Superior temporal gyrus (tissue), 1 donor: ENCODE data around the gene GNAZ.

ENCODE experiments used
- DNase-seq: peaks from one replicate; pipeline ENCODE4 v3.0.0-alpha.2; 2016; ENCODE audit errors: extremely low spot score

Gene GNAZ

DNA sequence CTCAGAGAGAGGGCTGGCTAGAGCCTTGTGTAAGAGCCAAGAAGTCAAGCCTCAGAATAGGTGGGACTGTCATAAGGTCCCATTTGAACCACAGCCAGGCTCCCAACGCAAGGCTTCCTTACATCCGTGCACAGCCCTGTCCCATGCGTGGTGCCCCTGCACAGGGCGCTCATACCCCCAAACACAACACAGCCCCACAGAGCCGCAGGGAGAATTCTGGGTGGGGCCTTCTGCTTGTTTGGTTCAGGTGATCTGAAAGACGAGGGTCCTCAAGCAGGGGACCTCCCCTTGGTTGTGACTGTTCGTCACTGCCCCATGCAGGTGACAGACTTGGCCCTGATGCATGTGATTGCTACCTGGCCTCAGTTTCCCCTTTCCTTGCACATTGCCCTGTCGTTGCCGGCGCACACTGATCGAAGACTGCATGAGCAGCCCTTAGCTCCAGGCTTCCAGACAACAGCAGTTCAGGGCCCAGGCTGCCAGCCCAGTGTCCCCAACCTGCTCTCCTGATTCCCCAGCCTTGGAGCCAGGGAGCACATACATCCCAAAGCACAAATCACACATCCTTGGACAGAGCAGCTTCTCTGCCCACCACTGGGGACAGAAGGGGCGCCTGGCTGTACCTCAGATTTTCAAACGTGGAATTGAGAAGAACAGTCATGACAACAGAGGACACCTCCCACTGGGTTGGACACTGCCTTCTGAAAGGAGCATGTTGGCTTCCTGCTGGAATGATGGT lies 22.1 kb downstream of the GNAZ start:
- no peak for DNase-seq

DNA sequence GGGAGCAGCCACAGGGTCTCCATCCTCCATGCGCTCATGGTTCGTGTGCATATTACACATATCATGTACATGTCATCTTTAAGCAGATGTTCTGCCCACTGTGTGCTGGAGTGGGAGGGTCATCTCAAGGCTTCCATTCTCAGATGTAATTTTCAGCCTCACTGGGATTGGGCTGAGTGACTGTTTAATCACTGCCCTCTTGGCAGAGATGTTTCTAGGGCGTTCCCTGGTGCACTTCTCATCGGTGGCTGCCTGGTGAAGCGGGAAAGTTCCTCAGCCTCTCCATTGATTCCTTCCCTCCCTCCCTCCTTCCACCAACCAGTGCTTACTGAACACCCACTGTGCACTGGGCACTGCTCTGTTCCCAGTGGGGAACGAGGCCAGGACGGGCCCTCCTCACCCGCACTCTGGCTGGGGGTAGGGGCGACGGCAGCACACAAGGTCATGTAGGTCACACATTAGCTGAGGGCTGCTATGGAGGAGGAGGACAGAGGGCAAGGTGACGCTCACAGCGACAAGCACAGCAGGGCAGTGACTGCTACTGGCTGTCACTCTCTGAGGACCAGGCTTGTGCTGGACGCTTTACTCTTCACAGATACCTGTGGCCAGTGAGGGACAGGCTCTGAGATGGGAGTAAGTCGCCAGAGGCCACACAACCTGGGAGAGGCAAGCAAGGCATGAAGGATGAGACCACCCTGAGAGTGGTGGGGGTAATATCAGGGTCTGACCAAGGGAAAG lies 22.9 kb downstream of the GNAZ start:
- no peak for DNase-seq

DNA sequence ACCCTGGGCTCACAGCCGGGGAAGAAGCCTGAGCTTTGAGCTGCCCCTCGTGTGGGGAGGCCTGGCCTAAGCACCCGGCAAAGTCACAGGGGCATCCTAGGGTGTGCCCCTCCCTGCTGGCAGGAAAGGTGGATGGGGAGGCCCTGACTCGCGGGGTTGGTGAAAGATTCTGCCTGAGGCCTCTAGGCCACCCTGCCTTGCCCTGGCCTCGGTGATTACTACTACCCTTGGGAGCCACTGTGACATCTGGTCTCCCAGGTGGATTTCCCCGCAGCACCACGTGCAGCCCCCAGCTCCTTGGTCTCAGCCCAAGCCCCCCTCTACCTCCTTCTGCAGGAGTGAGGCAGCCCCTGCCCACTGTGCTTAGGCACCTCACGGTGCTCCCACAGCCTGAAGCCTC lies 23.9 kb downstream of the GNAZ start:
- no peak for DNase-seq

DNA sequence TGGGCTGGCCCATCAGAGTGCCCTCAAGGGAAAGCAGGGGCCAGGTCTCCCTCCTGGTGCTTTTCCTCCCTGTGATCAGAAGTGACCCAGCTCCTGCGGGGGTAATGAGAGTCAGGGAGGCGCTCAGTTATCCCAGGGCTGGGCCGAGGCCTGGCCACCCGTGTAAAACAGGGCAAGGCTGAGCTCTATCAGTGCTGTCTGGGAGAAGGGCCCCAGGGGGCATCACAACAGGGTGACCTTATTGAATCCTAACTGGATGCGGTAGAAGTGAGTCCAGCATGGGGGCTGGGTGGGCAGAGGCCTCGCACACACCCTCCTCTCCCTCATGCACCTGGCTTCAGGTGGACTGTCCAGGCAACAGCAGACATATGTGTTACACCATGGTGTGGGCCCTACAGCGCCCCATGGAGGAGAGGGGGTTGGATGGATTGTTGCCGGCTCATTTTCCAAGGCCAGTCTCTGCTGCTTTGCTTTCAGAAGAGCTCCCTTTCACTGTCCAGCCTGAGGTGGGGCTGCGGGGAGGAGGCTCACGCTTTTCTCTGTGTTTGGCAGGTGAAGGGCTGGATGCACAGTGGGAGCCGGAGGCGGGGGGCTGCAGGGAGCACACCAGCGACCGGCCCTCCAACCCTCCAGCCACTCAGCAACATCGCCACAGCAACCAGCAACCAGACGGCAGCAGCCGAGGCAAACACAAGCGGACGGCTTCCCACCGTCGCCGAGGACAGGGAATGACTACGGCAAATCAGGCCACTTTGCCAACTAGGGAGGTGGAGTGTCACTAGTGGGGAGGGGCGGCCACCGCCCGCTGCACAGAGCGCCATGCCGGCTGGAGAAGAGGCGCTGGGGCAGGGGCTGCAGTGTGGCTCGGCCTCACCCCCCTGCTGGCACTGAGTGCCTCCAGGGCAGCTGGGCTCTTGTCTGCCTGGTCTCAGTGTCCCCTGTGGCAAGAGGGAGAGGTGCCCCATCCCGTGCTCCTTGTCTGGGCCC lies 24.7 kb downstream of the GNAZ start:
- DNase-seq, result no peak

GRCh38 chr22:23095733-23096342 lies 25.5 kb downstream of the GNAZ start:
- no peak for DNase-seq

DNA sequence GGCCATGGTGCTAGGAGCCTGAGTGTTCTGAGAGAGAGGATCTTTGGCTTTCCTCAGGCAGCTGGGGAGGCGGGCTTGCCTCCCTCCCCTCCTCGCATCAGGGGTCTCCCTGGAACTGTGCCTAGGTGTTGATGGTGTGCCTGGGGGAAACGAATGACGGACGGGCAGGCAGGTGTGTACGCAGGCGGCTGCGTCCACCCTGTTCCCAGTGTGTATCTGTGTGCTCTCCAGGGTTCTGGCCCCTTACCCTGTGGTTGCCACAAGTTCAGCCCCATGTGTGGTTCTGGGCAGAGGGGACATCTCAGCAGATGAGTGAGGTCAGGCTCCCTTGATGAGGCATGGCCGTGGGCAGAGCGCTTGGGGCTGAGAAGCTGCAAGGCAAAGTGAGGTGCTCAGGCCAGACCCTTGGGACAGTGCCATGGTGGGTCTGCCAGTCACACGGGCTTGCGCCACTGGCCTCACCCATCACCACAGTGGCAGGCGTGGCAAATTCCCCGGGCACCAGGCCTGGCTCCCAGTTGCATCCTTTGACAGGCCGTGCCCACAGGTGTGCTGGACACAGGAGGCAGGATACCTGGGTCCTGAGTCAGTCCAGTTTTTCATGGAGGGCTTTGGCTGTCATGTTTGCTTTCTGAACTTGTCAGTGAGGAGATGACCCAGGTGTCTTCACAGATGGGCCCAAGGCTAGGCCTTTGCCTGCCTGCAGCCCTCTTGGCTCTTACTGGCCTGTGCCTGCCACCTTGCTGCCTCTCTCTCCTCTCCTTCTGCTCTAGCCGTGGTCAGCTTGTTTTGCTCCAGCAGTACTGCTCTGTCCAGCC lies 27.3 kb downstream of the GNAZ start:
- no peak for DNase-seq

DNA sequence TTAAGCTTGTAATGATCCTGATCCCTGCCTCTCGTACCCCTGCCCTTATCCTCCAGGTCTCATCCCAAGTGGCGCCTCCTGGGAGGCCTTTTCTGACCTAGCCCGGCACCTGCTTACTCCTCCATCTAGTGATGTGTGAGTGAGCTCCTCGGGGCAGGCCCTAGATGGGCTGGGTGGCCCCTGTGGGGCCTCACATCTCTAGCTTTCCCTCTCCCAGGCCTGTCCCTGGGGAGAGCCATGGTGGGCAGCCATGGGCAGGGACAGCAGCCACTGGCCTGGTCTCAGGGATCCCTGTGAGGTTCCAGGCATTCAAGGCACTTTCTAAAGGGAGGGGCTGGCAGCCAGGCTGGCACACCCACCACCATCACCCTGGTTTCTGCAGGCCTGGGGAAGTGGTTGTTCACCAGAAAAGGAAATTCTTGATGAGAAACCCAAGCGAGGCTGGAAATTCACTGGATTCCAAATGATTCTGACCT lies 27.9 kb downstream of the GNAZ start:
- no peak for DNase-seq

DNA sequence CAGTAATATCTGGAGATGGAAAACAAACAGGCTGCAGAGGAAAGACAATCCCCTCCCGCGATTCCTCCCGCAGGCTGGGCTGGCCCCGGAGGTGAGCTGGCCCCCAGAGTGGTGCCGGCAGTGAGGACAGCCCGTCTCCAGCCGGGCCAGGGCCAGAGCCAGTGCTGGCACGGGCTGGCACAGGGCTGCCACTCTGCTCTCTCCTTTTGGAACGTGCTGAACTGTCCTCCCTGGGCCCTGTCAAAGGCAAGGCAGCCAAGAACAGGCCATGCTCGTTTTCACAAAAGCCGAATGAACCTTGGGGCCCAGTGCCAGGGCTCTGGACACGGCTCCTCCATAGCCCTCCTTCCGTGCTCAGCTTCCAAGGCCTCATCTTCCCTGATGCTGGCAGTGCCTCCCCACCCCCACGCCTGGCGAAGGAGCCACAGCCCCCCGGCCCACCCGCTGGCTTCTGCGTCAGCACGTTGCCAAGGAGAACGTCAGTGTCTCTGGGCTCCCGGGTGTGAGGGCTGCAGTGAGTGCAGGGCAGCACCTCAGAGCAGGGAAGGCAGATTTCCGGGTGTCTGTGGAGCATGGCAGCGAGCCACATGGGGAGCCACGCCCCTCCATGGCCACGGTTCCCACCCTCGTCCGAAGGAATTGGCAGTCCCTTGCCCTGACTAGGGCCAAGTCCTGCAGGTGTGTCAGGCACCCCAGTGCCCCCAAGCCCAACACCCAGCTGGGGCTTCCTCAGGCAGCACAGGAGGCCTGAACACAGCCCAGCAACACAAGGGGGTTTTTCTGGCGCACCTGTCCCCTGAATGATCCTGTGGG lies 28.6 kb downstream of the GNAZ start:
- no peak for DNase-seq

DNA sequence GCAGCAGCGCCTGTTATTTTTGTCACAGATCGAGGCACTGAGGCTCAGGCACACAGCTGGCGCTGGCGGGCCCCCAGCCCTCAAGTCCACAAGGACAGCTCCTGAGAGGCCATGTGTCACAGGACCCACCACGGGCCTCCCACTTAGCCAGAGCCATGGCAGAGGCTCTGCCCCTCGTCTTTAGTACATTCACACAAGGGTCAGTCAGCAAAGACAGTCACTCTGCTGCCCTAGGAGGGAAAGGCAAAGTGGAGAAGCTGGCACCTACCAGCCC lies 29.1 kb downstream of the GNAZ start:
- DNase-seq, result no peak

DNA sequence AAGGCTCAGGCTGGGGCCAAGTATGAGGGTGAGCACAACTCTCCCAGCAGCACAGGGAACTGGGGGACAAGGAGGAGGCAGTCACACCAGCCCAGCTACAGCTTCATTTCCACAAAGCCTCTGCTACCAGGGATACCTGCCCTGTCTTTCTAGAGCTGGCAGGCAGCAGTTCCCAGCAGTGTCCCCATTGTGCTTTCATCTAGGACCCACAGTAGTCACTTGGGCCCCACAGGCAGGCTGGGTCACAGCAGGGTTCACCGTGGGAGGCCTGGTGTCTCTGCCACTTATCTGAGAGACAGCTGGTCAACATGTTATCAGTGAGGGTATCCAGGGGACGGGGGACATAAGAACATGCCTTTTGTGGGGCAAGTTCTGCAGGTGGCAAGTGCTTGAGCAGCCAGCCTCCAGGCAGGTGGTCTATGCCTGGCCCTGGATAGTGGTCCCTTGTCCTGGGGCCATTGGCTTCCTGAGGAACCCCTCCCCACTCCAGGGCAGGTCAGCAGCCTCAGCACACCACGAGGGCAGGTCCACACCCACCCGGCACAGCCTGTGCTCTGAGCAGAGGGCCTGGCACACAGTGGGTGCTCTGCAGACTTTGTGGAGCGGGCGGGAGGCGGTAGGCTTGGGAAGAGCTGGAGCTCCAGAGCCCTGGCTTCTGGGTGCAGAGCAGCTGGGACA lies 29.9 kb downstream of the GNAZ start:
- no peak for DNase-seq

GRCh38 chr22:23101524-23101923 lies 31.2 kb downstream of the GNAZ start:
- no peak for DNase-seq

- no peak for DNase-seq
These were observed 31.8 kb downstream of the GNAZ start for GRCh38 chr22:23102002-23102655.

- DNase-seq, result no peak
These were observed 32.5 kb downstream of the GNAZ start for GRCh38 chr22:23102776-23103175.

- DNase-seq, result peak; percentile 58
These were observed 33.1 kb downstream of the GNAZ start for GRCh38 chr22:23103199-23103954.

DNA sequence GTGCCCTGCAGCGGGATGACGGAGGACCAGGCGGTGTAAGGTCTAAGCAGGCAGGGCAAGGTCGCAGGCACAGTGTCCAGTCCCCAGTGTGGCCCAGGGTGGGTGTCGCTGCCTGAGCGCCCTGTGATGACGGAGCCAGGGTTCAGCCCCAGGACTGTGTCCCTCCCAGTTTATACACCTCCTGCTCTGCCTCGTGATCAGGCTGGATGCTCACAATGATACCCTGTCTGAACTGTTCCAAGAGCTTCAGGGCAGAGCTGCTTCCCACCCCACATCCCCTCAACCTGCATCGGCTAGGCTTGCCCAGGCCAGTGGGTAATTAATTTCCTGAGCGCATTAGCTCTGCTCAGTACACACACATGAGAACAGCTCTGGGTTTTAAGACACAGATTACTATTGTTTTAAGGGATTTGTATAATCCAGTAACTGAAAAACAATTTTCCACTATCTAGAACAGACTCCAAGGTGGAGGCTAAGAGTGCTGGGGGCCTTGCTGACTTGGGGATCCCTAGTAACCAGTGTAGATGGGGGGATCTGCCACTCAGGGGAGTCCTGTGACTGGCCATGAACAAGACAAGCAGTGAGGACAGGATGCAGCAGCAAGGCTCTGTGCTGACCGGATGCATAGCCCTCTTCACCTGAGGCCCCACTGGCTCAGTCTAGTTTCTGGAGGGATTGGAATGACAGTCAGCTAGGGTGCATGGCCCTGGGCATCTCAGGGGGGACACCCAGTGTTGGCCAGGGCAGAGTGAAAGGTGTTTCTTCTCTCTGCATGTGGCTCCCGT lies 34.1 kb downstream of the GNAZ start:
- DNase-seq, result no peak

DNA sequence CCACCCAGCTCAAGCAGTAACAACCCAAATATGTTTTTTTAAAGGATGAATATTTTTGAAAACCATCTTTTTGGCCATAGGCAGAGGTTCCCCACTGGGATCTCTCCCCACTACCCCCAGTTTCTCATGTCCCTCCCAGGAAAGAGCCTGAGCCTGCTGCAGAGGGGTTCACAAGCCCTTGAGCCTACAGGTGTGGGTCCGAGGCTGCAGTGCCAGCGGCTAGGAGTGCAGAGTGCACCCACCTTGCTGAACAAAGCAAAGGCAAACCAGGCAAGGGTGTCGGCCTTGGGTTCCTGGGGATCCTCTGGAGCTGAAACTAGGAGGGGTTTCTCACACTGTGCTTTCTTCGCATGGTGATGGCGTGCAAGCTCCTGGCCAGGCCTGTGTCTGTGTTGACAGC lies 35.0 kb downstream of the GNAZ start:
- DNase-seq, result no peak

DNA sequence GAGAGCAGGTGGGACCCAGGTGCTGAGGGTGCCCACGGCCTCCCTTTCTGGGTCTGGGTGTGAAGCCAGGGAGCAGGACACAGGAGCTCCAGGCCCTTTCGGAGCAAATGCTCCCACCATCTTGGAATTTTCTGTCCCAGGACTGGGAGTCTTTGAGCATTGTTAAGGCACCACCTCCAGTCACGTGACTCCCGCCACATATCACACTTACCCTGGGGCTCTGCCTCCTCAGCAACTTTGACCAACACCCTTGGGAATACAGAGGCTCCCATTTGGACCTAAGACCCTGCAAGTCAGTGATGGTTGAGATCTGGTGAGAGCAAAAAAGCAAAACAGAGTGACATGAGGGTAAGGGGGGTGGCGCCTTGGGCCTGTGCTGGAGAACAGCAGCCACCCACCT lies 35.6 kb downstream of the GNAZ start:
- no peak for DNase-seq

- DNase-seq, result no peak
These were observed 36.0 kb downstream of the GNAZ start for GRCh38 chr22:23106344-23106743.
